AG04449 (cell line): ENCODE data around the gene CAPNS1.

Experiments
- CTCF ChIA-PET: fragments of 350-600 bp; formaldehyde crosslinking; extraction: SDS; loops from one replicate; lab custom pipeline; 2021; ENCODE audit warnings: antibody characterized with exemption; lab: Yijun Ruan, JAX
- POLR2A ChIA-PET: fragments of 400-600, 350-600 bp; formaldehyde crosslinking; extraction: SDS; loops from one replicate; lab custom pipeline; 2020; ENCODE audit warnings: antibody characterized with exemption, inconsistent platforms; lab: Yijun Ruan, JAX
- DNase-seq: peaks from one replicate; pipeline ENCODE4 v3.0.0-alpha.2; 2010; ENCODE audit warnings: low read depth, low spot score
- H3K4me3 ChIP-seq: 2 replicates; pipeline ENCODE4 v1.5.1; 2011; ENCODE audit warnings: low read depth, mild to moderate bottlenecking, control low read depth, low read length
- CTCF ChIP-seq: IDR thresholded peaks from one replicate; pipeline ENCODE4 v1.5.1; 2011; ENCODE audit warnings: mild to moderate bottlenecking, moderate library complexity, low read length, control low read depth, inconsistent platforms; ENCODE audit not compliant: insufficient read depth; ENCODE audit errors: missing control alignments

Gene CAPNS1

GRCh38 chr19:36106441-36106840, 33.4 kb upstream of the CAPNS1 start:
- POLR2A ChIA-PET: interaction anchor here (0.6 kb wide), 1 partner anchor 46 kb away, joined by 3 read pairs; no protein-coding TSS in a partner anchor
- H3K4me3 ChIP-seq: no peak overlapping the region
- CTCF ChIA-PET: interaction anchor here (0.6 to 1.5 kb wide), 2 partner anchors 13 to 62 kb away, joined by 3 read pairs; no protein-coding TSS in a partner anchor
- no peak for TF ChIP-seq CTCF
- DNase-seq: no peak

- no peak for DNase-seq
- CTCF ChIA-PET: interaction anchor here (0.6 to 1.5 kb wide), 2 partner anchors 14 to 61 kb away, joined by 3 read pairs; no protein-coding TSS in a partner anchor
- H3K4me3 ChIP-seq: no peak overlapping the region
- POLR2A ChIA-PET: no interaction called here
- no peak for TF ChIP-seq CTCF
Measured at GRCh38 chr19:36106991-36107390, 32.9 kb upstream of the CAPNS1 start.

GRCh38 chr19:36108684-36109083, 31.2 kb upstream of the CAPNS1 start:
- ChIA-PET CTCF (interaction anchor here (0.6 to 1.2 kb wide), 2 partner anchors 16 to 18 kb away, joined by 3 read pairs; no protein-coding TSS in a partner anchor), POLR2A (no interaction called here)
- no peak overlapping the region for H3K4me3 ChIP-seq
- DNase-seq: no peak
- no peak for TF ChIP-seq CTCF

GRCh38 chr19:36110487-36111199, 29.2 kb upstream of the CAPNS1 start, which contains the start of gene OVOL3:
Gene OVOL3 (plus strand): TSS chr19:36111143. CDS start chr19:36111203, 60 bp downstream.
- ChIA-PET CTCF (no interaction called here), POLR2A (no interaction called here)
- H3K4me3 ChIP-seq: no peak within 1 kb of the TSS
- no peak for DNase-seq
- no peak for TF ChIP-seq CTCF

- no peak for TF ChIP-seq CTCF
- POLR2A ChIA-PET: no interaction called here
- CTCF ChIA-PET: interaction anchor here (0.7 kb wide), 1 partner anchor 52 kb away, joined by 3 read pairs; no protein-coding TSS in a partner anchor
Measured at GRCh38 chr19:36111200-36111539, 28.7 kb upstream of the CAPNS1 start.

GRCh38 chr19:36112678-36113077, 27.2 kb upstream of the CAPNS1 start:
- TF ChIP-seq CTCF: no peak
- no peak for DNase-seq
- ChIA-PET CTCF (no interaction called here), POLR2A (no interaction called here)
- H3K4me3 ChIP-seq: peak overlapping the region; percentile 1; the same call in 1 of the 2 replicates

More at GRCh38 chr19:36111200-36111539, 28.7 kb upstream of the CAPNS1 start:
- no peak overlapping the region for H3K4me3 ChIP-seq
- no peak for DNase-seq
